ENCODE measurements around the gene TRIM24. TPM values are rescaled to one million over a fixed set of nuclear protein-coding genes. Genes with fewer than 3 reads are reported as not detected.
"Not testable (repeated sequence)": the region's sequence is repeated elsewhere in the genome, so short reads cannot be mapped to it uniquely, and the experiment has no call there.

Gene TRIM24
- total RNA-seq, 8 experiments from 2014 or later = 6.7 to 51.4 (median 28.0) TPM

GRCh38 chr7:138485508-138485907, 25.4 kb downstream of the TRIM24 start:
- H3K4me3 ChIP-seq; H3K27ac ChIP-seq; H3K4me1 ChIP-seq (replicated peaks in 1 of 2); ATAC-seq (replicated peaks in 6 of 8); in situ Hi-C loops (cut with MboI; ENCODE audit: low pct_unique_long_range_greater_than_20kb in 2 of 9, low sequenced_read_pairs in 9 of 9, unreplicated experiment in 9 of 9): not testable (repeated sequence)
- WGBS, 10 experiments = no CpG with 5 or more reads among the region's 1 CpG

DNA sequence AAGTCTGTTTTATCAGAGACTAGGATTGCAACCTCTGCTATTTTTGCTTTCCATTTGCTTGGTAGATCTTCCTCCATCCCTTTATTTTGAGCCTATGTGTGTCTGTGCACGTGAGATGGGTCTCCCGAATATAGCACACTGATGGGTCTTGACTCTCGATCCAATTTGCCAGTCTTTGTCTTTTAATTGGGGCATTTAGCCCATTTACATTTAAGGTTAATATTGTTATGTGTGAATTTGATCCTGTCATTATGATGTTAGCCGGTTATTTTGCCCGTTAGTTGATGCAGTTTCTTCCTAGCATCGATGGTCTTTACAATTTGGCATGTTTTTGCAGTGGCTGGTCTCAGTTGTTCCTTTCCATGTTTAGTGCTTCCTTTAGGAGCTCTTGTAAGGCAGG, 29.1 kb downstream of the TRIM24 start:
- H3K4me3 ChIP-seq; H3K4me1 ChIP-seq (replicated peaks in 1 of 2); in situ Hi-C loops (cut with MboI; ENCODE audit: low pct_unique_long_range_greater_than_20kb in 2 of 9, low sequenced_read_pairs in 9 of 9, unreplicated experiment in 9 of 9); H3K27ac ChIP-seq; ATAC-seq (replicated peaks in 6 of 8): not testable (repeated sequence)
- WGBS, 10 experiments = 92 to 100% (median 100%) methylated on average over 2 to 6 of the region's 6 CpGs; no CpG with 5 or more reads in 4 of the 10 experiments

DNA sequence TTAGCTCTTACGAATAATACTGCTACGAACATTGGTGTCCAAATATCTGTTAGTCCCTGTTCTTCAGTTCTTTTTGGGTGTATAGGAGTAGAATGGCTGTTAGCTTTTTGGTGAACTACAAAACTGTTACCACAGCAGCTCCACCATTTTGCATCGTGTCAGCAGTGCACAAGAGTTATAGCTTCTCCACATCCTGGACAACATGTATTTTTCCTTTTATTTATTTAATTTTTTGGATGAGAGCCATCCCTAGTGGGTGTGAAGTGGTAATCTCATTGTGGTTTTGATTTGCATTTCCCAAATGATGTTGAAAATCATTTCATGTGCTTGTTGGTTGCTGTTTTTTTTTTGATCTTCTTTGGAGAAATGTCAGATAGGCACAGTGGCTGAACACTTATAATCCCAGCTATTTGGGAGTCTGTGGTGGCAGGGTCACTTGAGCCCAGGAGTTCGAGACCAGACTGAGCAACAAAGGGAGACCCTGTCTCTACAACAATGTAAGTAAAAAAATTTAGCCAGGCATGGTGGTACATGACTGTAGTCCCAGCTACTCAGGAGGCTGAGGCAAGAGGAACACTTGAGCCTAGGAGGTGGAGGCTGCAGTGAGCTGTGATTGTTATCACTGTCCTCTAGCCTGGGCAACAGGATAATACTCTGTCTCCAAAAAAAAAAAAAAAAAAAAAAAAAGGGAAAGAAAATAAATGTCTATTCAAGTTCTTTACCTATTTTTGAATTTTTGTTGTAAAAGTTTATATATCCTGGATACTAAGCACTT, 31.7 kb downstream of the TRIM24 start:
- peak in 3 of 8 experiments; percentile 23 to 87 (median 77) for ATAC-seq (replicated peaks in 6 of 8)
- 29 to 100% (median 93%) methylated on average over 1 to 4 of the region's 4 CpGs for WGBS, 10 experiments
- H3K4me3 ChIP-seq = no peak overlapping the region
- H3K27ac ChIP-seq = no peak overlapping the region
- no peaks in the 10 kb centered on the region for H3K4me1 ChIP-seq (replicated peaks in 1 of 2)
- in situ Hi-C loops (cut with MboI; ENCODE audit: low pct_unique_long_range_greater_than_20kb in 2 of 9, low sequenced_read_pairs in 9 of 9, unreplicated experiment in 9 of 9) = no loop called here

DNA sequence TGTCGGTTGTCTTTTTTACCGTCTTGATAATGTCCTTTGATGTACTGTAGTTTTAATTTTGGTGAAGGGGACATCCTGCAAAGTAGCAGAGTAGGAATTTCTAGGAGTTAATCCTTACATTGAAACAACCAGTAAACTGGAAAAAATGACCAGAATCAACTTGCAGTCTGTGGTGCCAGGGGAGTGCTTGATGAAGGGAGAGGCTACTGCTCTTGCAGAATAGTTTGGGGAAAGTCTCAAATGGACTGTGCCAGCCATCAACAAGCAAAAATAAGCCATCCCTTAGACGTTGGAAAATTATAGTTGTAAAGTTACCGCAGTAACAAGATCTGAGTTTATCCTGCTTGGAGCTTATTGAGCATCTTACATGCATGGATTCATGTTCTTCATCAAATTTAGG, 32.4 kb downstream of the TRIM24 start:
- Histone ChIP-seq H3K27ac (no peak overlapping the region), H3K4me1 (replicated peaks in 1 of 2) (no peaks in the 10 kb centered on the region), H3K4me3 (no peak overlapping the region)
- in situ Hi-C loops (cut with MboI; ENCODE audit: low pct_unique_long_range_greater_than_20kb in 2 of 9, low sequenced_read_pairs in 9 of 9, unreplicated experiment in 9 of 9) = no loop called here
- no peak for ATAC-seq (replicated peaks in 6 of 8)
- WGBS, 10 experiments = 75 to 94% (median 88%) methylated on average over 2 to 4 of the region's 4 CpGs

DNA sequence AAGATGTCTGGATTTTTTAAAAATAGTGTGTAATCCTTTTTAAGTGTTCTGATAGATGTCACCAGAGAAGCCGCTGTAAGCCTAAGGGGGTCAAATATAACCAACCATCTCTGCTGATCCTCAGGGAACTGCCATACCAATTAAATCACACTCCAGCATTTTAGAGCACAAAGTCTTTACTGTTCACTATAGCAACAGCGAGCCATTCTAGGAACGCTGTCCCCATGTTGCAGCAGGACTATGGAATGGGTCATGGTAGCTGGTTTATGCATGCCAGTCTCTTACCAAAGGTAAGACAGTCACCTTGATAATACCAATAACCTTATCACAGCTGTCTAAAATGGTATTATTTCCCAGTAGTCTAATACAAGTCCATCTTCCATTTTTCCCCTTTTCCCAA, 33.5 kb downstream of the TRIM24 start:
- ATAC-seq (replicated peaks in 6 of 8) = peak in 1 of 8 experiments; percentile 53
- Histone ChIP-seq H3K4me1 (replicated peaks in 1 of 2) (no peaks in the 10 kb centered on the region), H3K27ac (no peak overlapping the region), H3K4me3 (no peak overlapping the region)
- in situ Hi-C loops (cut with MboI; ENCODE audit: low pct_unique_long_range_greater_than_20kb in 2 of 9, low sequenced_read_pairs in 9 of 9, unreplicated experiment in 9 of 9) = no loop called here
- WGBS, 10 experiments = 82 to 100% (median 90%) methylated on average over 1 to 3 of the region's 3 CpGs; no CpG with 5 or more reads in 3 of the 10 experiments

DNA sequence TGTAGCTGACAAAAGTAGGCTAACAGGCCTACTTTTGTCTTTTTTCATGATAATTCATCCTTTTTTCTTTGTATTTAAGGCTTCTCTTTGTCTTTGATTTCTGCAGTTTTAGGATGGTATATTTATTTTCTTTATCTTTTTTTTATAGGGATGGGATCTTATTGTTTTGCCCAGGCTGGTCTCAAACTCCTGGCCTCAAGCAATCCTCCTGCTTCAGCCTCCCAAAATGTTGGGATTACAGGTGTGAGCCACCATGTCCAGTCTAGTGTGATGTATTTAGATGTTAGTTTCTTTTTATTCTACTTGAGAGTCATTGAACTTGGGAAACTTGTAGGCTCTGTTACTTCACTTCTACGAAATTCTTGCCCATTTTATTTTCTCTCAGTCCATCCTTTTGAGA, 35.4 kb downstream of the TRIM24 start:
- H3K4me1 ChIP-seq (replicated peaks in 1 of 2) = no peaks in the 10 kb centered on the region
- in situ Hi-C loops (cut with MboI; ENCODE audit: low pct_unique_long_range_greater_than_20kb in 2 of 9, low sequenced_read_pairs in 9 of 9, unreplicated experiment in 9 of 9) = no loop called here
- no peak for ATAC-seq (replicated peaks in 6 of 8)
- no peak overlapping the region for H3K4me3 ChIP-seq
- 67 to 100% (median 100%) methylated on average over 1 of the region's 1 CpG; no CpG with 5 or more reads in 2 of the 10 experiments for WGBS, 10 experiments
- no peak overlapping the region for H3K27ac ChIP-seq

DNA sequence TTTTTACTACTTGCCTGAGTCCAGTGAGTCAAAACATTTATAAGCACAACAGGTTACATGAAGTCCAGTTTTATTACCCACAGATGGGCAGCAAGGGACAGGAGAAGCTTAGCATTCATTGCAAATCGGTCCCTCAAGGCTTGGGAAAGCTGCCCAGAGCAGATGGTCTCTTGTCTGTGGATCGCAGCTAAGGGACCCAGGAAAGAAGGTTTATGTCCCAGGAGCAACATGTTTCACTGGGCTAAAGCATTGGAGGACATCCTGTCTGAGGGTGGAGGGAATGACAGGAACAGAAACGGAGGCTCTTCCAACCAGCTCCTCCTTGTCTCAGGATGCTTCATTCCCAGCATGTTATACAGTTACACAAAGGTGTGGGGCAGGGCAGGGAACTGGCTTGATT, 39.3 kb downstream of the TRIM24 start:
- 40 to 100% (median 80%) methylated on average over 1 to 3 of the region's 3 CpGs; no CpG with 5 or more reads in 2 of the 10 experiments for WGBS, 10 experiments
- no peaks in the 10 kb centered on the region for H3K4me1 ChIP-seq (replicated peaks in 1 of 2)
- no peak for ATAC-seq (replicated peaks in 6 of 8)
- H3K27ac ChIP-seq = no peak overlapping the region
- in situ Hi-C loops (cut with MboI; ENCODE audit: low pct_unique_long_range_greater_than_20kb in 2 of 9, low sequenced_read_pairs in 9 of 9, unreplicated experiment in 9 of 9) = no loop called here
- H3K4me3 ChIP-seq = no peak overlapping the region

DNA sequence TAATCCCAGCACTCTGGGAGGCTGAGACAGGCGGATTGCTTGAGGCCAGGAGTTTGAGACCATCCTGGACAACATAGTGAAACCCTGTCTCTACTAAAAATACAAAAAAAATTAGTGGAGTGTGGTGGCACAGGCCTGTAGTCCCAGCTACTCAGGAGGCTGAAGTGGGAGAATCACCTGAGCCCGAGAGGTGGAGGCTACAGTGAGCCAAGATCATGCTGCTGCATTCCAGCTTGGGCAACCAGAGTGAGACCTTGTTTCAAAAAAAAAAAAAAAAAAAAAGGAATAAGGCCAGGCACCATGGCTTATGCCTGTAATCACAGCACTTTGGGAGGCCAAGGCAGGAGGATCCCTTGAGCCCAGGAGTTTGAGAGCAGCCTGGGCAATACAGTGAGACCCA, 40.2 kb downstream of the TRIM24 start:
- H3K4me1 ChIP-seq (replicated peaks in 1 of 2); H3K27ac ChIP-seq; H3K4me3 ChIP-seq; in situ Hi-C loops (cut with MboI; ENCODE audit: low pct_unique_long_range_greater_than_20kb in 2 of 9, low sequenced_read_pairs in 9 of 9, unreplicated experiment in 9 of 9); ATAC-seq (replicated peaks in 6 of 8): not testable (repeated sequence)
- 78 to 100% (median 100%) methylated on average over 1 to 2 of the region's 2 CpGs; no CpG with 5 or more reads in 3 of the 10 experiments for WGBS, 10 experiments

- 71 to 100% (median 94%) methylated on average over 1 of the region's 1 CpG; no CpG with 5 or more reads in 4 of the 10 experiments for WGBS, 10 experiments
- Histone ChIP-seq H3K4me1 (replicated peaks in 1 of 2) (no peaks in the 10 kb centered on the region), H3K27ac (no peak overlapping the region), H3K4me3 (no peak overlapping the region)
- ATAC-seq (replicated peaks in 6 of 8) = no peak
- in situ Hi-C loops (cut with MboI; ENCODE audit: low pct_unique_long_range_greater_than_20kb in 2 of 9, low sequenced_read_pairs in 9 of 9, unreplicated experiment in 9 of 9) = no loop called here
Measured at GRCh38 chr7:138500892-138501291, 40.8 kb downstream of the TRIM24 start.

DNA sequence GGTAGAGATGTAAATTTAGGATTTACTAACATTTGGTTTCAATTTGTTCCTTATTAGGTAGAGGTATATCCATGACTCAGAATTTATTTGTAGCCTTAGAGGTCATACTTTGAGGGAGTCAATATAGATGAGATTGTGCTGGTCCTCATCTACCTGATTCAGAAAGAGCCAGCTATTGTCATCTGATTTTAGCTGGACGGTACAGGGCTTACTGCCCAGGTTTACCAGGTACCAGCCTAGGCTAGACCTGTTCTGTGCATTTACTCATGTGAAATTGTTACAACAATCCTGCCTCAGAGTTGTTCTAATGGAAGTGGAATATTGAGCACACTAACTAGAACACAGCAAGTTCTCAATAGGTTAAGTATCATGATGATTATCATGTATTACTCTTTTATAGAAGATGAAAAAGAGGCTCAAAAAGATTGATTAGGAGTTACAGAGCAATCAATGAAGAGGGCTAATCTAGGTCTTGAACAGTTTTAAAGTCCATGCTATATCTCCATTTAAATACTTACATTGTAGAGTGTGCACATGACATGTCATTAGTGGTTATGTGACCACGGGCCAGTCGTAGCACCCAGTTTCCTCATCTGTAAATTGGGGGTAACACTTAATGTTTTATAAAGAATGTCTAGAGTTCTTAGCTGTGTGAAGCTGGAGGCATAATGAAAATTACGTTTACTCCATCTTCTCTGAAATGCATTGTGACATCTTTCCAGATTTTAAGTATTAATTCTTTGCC, 42.1 kb downstream of the TRIM24 start:
- 73 to 100% (median 96%) methylated on average over 1 to 4 of the region's 4 CpGs; no CpG with 5 or more reads in 2 of the 10 experiments for WGBS, 10 experiments
- Histone ChIP-seq H3K27ac (no peak overlapping the region), H3K4me1 (replicated peaks in 1 of 2) (no peaks in the 10 kb centered on the region), H3K4me3 (no peak overlapping the region)
- no peak for ATAC-seq (replicated peaks in 6 of 8)
- in situ Hi-C loops (cut with MboI; ENCODE audit: low pct_unique_long_range_greater_than_20kb in 2 of 9, low sequenced_read_pairs in 9 of 9, unreplicated experiment in 9 of 9) = no loop called here

GRCh38 chr7:138505361-138505873, 45.4 kb downstream of the TRIM24 start:
- no peak for ATAC-seq (replicated peaks in 6 of 8)
- WGBS, 10 experiments = 78 to 100% (median 100%) methylated on average over 1 of the region's 2 CpGs; no CpG with 5 or more reads in 3 of the 10 experiments
- no peak overlapping the region for H3K4me3 ChIP-seq
- no peak overlapping the region for H3K27ac ChIP-seq
- in situ Hi-C loops (cut with MboI; ENCODE audit: low pct_unique_long_range_greater_than_20kb in 2 of 9, low sequenced_read_pairs in 9 of 9, unreplicated experiment in 9 of 9) = no loop called here
- H3K4me1 ChIP-seq (replicated peaks in 1 of 2) = no peaks in the 10 kb centered on the region

DNA sequence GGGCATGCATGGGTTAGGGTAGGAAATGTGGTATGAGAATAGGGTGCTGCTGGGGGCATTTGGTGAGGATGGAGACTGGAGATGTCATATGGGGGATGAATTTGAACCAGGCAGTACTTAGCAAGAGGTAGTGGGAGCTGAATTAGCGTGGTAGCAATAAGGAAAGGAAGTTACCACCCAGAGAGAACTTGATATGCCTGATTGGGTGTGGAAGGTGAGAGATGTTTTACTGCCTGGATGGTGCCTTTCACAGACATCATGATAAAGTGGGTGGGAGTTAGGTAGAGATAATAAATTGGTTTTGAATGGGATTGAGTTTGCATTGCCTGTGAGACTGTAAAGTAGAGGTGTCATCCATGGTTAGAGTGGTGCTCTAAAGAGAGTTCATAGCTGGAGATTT, 46.7 kb downstream of the TRIM24 start:
- 0% methylated on average over 1 of the region's 1 CpG; no CpG with 5 or more reads in 6 of the 10 experiments for WGBS, 10 experiments
- in situ Hi-C loops (cut with MboI; ENCODE audit: low pct_unique_long_range_greater_than_20kb in 2 of 9, low sequenced_read_pairs in 9 of 9, unreplicated experiment in 9 of 9) = no loop called here
- peak in 1 of 8 experiments; percentile 29 for ATAC-seq (replicated peaks in 6 of 8)
- H3K27ac ChIP-seq = no peak overlapping the region
- no peaks in the 10 kb centered on the region for H3K4me1 ChIP-seq (replicated peaks in 1 of 2)
- no peak overlapping the region for H3K4me3 ChIP-seq

DNA sequence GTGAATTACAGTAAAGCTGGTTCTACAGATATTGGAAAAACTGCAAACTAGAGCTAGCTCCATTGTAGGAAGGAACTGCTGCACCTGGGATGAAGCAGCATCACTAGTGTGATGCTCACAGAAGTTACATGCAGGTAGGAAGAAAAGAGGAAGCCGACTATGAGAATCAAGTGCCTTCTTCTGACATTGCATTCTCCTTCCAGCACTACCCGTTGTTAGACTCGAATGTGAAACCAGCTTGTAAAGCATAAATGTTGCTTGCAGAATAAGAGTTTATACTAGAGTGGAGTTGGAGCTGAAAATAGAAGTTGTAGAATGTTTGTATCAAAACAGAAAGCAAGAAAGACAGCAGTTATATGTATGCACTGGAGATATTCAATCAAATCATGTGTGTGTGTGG, 49.9 kb downstream of the TRIM24 start:
- Histone ChIP-seq H3K4me3 (no peak overlapping the region), H3K4me1 (replicated peaks in 1 of 2) (no peaks in the 10 kb centered on the region), H3K27ac (no peak overlapping the region)
- in situ Hi-C loops (cut with MboI; ENCODE audit: low pct_unique_long_range_greater_than_20kb in 2 of 9, low sequenced_read_pairs in 9 of 9, unreplicated experiment in 9 of 9) = no loop called here
- WGBS, 10 experiments = 87 to 100% (median 93%) methylated on average over 1 to 3 of the region's 3 CpGs; no CpG with 5 or more reads in 3 of the 10 experiments
- no peak for ATAC-seq (replicated peaks in 6 of 8)
